ENCODE measurements around the gene LRRC8C.

LRRC8C gene

DNA sequence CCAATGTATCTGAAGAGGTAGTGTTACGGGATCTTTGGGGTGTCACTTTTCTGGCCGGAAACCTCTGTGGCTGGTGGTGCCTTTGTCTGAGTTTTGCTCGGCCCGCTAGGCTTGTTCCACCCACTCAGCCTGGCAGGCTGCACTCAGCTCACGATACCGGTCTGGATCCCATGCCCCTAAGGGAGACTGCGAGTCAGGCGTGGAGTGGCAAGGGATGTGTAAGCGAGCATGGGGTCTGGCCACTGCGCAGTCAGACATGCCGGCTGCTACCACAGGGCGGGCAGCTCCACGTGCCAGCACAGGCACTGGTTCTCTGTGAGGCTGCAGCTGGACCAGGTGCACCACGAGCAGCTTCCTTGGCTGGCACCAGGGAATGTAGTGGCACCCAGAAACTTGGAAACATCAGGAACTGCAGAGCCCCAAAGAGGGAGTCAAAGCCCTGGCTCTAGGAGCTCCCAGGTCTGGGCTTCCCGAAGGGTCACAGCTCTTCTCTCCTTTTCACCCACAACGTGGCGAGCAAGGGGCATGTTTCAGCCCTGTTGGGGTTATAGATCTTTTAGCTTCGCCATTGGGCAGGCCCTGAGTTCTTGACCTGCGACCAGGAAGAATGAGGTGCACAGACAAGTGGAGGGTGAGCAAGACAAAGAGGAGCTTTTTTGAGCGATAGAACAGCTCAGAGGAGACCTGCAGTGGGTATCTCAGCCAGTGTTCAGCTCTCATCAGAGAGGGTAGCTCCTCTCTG is 23.8 kb upstream of the LRRC8C start:
- Histone ChIP-seq H3K36me3 (ENCODE audit: insufficient read depth, low read length) (no peaks in the 10 kb centered on the region), H3K4me1 (ENCODE audit: control insufficient read depth, insufficient read depth, low read length) (peaks cover 29% of the 10 kb centered on the region), H3K4me2 (ENCODE audit: low read length) (no peak overlapping the region), H3K27me3 (ENCODE audit: control insufficient read depth, insufficient read depth, low read length) (no peaks in the 10 kb centered on the region), H3K4me3 (ENCODE audit: low read length) (no peak overlapping the region), H3K9me3 (replicated peaks; ENCODE audit: low read length) (no peaks in the 10 kb centered on the region), H3K9ac (ENCODE audit: low read depth, low read length) (no peak overlapping the region)

DNA sequence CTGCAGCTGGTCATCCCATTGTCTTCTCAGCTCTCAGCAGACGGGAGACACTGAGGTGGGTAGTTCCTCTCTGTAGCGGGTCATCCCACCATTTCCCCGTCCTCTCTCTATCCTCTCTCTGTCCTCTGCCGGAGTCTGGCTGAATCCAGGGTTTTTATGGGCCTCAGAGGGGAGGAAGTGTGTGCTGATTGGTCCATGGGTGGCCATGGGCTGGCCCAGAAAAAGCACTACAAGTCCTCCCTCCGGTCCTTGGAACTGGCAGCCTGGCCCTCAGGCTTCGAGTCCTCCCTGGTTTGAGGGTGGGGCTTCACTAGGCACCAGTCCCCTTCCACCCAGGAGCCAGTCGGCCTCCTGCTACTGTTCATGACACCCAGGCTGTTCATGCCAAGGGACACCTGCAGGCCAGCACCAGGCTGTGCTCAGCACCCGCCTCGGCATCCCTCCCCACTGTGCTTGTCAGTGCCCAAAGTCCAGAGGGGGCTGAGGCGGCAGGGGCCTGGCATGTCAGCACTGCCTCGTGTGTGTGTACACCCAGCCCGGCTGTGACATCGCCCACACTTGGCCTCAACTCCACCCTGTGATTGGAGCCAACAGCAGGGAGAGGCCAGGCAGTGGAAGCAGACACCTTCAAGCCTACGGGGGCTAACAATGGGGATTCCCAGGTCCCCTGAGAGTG is 23.0 kb upstream of the LRRC8C start:
- no peaks in the 10 kb centered on the region for H3K27me3 ChIP-seq (ENCODE audit: control insufficient read depth, insufficient read depth, low read length)
- H3K36me3 ChIP-seq (ENCODE audit: insufficient read depth, low read length): no peaks in the 10 kb centered on the region
- H3K4me3 ChIP-seq (ENCODE audit: low read length): no peak overlapping the region
- peaks cover 21% of the 10 kb centered on the region for H3K4me1 ChIP-seq (ENCODE audit: control insufficient read depth, insufficient read depth, low read length)
- no peak overlapping the region for H3K9ac ChIP-seq (ENCODE audit: low read depth, low read length)
- no peak overlapping the region for H3K4me2 ChIP-seq (ENCODE audit: low read length)
- H3K9me3 ChIP-seq (replicated peaks; ENCODE audit: low read length): no peaks in the 10 kb centered on the region

DNA sequence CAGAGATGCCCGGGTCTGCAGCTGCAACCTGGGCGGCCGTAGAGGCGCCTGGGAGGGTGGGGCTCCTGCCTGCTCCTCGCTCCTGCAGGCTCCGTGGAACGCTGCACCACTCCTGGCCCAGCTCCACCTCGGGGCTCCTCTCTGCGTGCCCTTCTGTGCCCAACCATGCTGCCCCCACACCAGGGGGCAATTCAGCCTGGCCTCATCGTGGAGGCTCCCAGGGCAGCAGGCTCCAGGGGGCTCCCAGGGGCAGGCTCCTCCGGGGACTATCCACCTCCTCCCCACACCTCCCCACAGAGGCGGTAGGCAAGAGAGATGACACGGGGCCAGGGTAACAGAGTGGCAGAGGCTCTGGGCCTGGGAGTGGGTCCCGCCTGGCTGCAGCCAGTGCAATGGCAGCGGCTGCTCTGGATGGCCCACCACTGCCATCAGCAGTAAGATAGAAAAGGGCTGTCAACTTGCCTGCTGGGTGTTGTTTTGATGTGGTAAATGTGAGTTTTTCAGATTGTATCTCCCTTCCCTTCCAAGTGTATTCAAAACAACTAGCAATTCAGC is 22.4 kb upstream of the LRRC8C start:
- Histone ChIP-seq H3K4me2 (ENCODE audit: low read length) (no peak overlapping the region), H3K4me1 (ENCODE audit: control insufficient read depth, insufficient read depth, low read length) (peaks cover 16% of the 10 kb centered on the region), H3K36me3 (ENCODE audit: insufficient read depth, low read length) (no peaks in the 10 kb centered on the region), H3K9me3 (replicated peaks; ENCODE audit: low read length) (no peaks in the 10 kb centered on the region), H3K9ac (ENCODE audit: low read depth, low read length) (no peak overlapping the region), H3K4me3 (ENCODE audit: low read length) (no peak overlapping the region), H3K27me3 (ENCODE audit: control insufficient read depth, insufficient read depth, low read length) (no peaks in the 10 kb centered on the region)

DNA sequence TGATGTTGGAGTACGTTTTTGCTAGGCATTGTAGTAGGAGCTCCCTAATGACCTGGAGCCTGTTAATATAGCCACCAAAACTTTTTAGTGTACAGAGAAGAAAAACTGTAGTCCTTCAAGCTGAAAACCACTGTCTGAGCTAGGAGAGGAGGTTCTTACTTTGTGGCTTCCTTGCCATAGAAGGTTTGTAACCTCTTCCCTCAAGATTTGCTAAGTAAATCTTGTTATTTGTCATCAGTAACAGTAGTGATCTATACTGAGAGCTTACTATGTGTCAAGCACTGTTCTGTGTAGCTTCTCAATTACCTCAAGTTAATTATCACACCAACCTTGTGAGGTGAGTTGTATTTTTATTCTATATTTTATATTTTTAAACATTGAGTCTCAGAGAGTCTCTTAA is 21.2 kb upstream of the LRRC8C start:
- Histone ChIP-seq H3K4me2 (ENCODE audit: low read length) (no peak overlapping the region), H3K4me1 (ENCODE audit: control insufficient read depth, insufficient read depth, low read length) (peaks cover 7% of the 10 kb centered on the region), H3K9ac (ENCODE audit: low read depth, low read length) (no peak overlapping the region), H3K9me3 (replicated peaks; ENCODE audit: low read length) (no peaks in the 10 kb centered on the region), H3K36me3 (ENCODE audit: insufficient read depth, low read length) (no peaks in the 10 kb centered on the region), H3K27me3 (ENCODE audit: control insufficient read depth, insufficient read depth, low read length) (no peaks in the 10 kb centered on the region), H3K4me3 (ENCODE audit: low read length) (no peak overlapping the region)

DNA sequence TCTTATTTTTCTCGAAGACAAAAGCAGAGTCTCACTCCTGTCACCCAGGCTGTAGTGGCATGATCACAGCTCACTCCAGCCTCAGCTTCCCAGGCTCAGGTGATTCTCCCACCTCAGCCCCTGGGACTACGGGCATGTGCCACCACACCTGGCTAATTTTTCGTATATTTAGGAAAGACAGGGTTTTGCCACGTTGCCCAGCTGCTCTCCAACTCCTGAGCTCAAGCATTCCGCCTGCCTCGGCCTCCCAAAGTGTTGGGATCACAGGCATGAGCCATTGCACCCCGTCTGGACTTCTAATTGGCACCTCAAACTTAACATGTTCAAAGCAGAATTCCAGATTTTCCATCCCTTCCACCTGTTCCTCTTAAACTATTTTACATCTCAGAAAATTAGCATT is 19.0 kb upstream of the LRRC8C start:
- no peaks in the 10 kb centered on the region for H3K4me1 ChIP-seq (ENCODE audit: control insufficient read depth, insufficient read depth, low read length)
- H3K9ac ChIP-seq (ENCODE audit: low read depth, low read length): no peak overlapping the region
- H3K4me3 ChIP-seq (ENCODE audit: low read length): no peak overlapping the region
- no peak overlapping the region for H3K4me2 ChIP-seq (ENCODE audit: low read length)
- H3K36me3 ChIP-seq (ENCODE audit: insufficient read depth, low read length): no peaks in the 10 kb centered on the region
- H3K9me3 ChIP-seq (replicated peaks; ENCODE audit: low read length): no peaks in the 10 kb centered on the region
- no peaks in the 10 kb centered on the region for H3K27me3 ChIP-seq (ENCODE audit: control insufficient read depth, insufficient read depth, low read length)

DNA sequence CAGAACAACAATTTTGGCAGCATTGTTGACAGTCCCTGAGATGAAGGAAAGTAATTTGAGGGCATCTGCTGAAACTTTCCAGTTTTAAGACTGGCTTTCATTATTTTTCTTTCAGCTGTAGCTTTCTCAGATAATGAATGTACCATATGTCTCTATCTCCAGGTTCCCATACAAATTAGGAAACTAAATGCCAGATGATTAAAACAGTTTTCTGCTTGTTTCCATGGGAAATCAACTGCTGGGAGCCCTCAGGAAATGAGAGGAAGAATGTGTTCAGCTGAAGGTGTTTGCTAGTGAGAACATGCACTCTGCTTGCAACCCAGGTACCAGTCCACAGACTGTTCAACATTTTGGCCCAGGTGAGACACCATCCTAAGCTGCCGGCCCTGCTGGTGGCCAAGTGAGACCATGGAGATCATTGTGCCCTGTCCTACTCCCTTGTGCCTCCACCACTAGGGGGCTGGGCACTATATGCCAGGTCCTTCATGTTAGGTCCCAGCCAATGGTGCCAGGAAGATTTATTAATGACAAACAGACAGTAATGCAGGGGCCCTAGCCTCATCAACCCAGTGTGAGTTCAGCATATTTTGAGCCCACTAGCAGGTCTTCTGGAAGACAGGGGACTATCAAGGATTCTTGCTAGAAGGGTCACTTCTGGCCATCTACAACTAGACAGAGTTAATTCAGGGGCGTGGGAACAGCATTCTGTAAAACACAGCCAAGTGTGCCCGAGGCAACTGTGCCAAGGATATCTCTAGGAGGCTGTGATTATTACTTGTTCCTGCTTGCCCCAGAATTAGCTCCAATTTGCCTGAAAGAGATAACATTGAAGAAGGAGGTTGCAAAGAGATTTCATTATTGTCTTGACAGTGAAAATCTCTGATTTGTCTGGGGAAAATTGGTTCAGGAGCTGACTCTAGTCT is 17.0 kb upstream of the LRRC8C start:
- H3K4me1 ChIP-seq (ENCODE audit: control insufficient read depth, insufficient read depth, low read length): no peaks in the 10 kb centered on the region
- H3K27me3 ChIP-seq (ENCODE audit: control insufficient read depth, insufficient read depth, low read length): no peaks in the 10 kb centered on the region
- H3K4me2 ChIP-seq (ENCODE audit: low read length): no peak overlapping the region
- no peak overlapping the region for H3K4me3 ChIP-seq (ENCODE audit: low read length)
- no peaks in the 10 kb centered on the region for H3K9me3 ChIP-seq (replicated peaks; ENCODE audit: low read length)
- no peak overlapping the region for H3K9ac ChIP-seq (ENCODE audit: low read depth, low read length)
- no peaks in the 10 kb centered on the region for H3K36me3 ChIP-seq (ENCODE audit: insufficient read depth, low read length)

DNA sequence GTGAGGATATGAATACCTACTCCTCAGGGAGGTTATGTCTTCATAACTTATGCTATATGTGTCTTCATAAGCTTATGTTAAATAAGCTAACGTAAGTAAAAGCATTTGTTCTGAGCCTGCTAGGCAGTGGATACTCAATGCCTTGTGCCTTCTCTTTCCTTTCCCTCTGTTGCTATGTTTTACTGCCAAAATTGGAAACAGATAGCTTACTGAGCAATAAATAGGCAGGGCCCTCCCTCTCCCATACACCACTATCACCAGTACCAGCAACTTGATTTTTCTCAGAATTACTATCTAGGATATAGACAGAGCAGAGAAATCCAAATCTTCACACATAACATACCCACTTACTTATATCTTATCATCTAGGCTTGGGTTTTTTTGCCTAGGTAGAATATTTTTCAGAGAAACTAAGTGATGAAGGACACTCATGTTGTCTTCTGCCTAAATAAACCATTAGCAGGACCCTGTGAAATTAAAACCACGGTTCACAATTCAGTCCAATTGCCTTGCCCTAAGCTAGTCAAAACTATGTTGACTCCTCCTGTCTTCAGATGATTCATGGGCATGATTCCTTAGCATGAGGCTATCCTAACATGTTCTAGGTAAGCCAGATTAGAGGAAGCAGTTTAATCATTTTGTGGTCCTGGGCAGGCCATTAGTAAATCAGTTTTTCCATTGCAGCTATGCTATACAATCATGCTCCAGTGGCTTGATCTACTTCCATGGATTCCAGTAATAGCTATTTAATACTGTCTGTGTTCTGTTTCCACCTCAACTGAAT is 15.9 kb upstream of the LRRC8C start:
- no peak overlapping the region for H3K4me2 ChIP-seq (ENCODE audit: low read length)
- no peaks in the 10 kb centered on the region for H3K27me3 ChIP-seq (ENCODE audit: control insufficient read depth, insufficient read depth, low read length)
- H3K9me3 ChIP-seq (replicated peaks; ENCODE audit: low read length): no peaks in the 10 kb centered on the region
- H3K36me3 ChIP-seq (ENCODE audit: insufficient read depth, low read length): no peaks in the 10 kb centered on the region
- no peak overlapping the region for H3K9ac ChIP-seq (ENCODE audit: low read depth, low read length)
- H3K4me1 ChIP-seq (ENCODE audit: control insufficient read depth, insufficient read depth, low read length): no peaks in the 10 kb centered on the region
- no peak overlapping the region for H3K4me3 ChIP-seq (ENCODE audit: low read length)

DNA sequence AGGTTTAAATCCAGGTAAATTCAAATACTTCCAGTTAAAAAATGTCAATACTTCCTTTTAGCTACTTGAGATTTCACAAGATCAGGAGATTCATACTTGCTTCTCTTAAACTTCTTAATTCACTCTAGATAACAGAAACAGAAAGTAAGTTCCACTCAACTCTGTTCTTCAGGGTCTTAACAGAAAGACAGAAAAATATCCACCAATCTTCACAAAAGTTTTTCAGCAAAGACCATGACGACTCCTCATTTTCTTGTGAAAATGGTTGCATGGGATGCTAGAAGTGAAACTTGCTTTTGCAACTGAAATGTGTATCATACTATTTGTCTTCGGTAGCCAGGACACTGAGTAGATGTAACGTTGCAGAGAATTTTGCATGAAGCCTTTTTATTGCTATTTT is 12.3 kb upstream of the LRRC8C start:
- Histone ChIP-seq H3K27me3 (ENCODE audit: control insufficient read depth, insufficient read depth, low read length) (no peaks in the 10 kb centered on the region), H3K9ac (ENCODE audit: low read depth, low read length) (no peak overlapping the region), H3K4me3 (ENCODE audit: low read length) (no peak overlapping the region), H3K9me3 (replicated peaks; ENCODE audit: low read length) (no peaks in the 10 kb centered on the region), H3K4me1 (ENCODE audit: control insufficient read depth, insufficient read depth, low read length) (no peaks in the 10 kb centered on the region), H3K4me2 (ENCODE audit: low read length) (no peak overlapping the region), H3K36me3 (ENCODE audit: insufficient read depth, low read length) (no peaks in the 10 kb centered on the region)

DNA sequence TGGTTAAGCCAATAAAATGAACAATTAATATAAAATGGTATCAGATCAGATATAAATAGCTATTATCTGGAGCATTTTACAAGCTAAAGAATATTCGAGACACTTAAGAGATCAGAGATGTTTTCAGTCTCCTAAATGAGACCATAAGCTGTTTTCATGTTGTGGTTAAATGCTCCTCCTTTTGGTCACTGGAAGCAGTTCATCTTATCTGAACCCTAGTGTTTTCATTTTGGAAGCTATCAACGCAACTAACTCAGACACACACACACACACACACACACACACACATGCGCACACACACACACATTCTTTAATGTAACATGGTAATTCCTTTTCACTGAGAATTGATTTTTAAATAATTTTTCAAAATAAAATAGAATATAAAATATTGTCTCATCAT is 10.0 kb upstream of the LRRC8C start:
- no peaks in the 10 kb centered on the region for H3K9me3 ChIP-seq (replicated peaks; ENCODE audit: low read length)
- H3K9ac ChIP-seq (ENCODE audit: low read depth, low read length): no peak overlapping the region
- no peaks in the 10 kb centered on the region for H3K4me1 ChIP-seq (ENCODE audit: control insufficient read depth, insufficient read depth, low read length)
- H3K4me2 ChIP-seq (ENCODE audit: low read length): no peak overlapping the region
- H3K4me3 ChIP-seq (ENCODE audit: low read length): no peak overlapping the region
- H3K27me3 ChIP-seq (ENCODE audit: control insufficient read depth, insufficient read depth, low read length): no peaks in the 10 kb centered on the region
- no peaks in the 10 kb centered on the region for H3K36me3 ChIP-seq (ENCODE audit: insufficient read depth, low read length)

DNA sequence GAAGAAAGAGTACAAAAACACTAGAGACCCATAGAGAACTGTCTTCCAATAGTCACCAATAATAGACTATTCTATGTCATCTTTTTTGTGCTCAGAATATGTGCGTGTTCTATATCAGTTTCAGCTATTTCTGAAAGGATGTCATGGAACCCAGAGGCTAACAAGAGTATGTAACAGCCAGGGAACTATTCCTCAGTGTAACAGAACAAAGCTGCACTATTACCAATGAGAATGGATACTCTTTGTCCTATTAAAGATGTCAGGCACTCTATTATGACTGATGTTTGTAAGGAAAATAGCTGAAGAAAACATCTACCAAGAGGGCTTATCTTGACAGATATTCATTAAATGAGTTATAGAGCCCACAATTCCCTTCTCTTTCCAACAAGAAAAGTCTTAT is 8.6 kb upstream of the LRRC8C start:
- Histone ChIP-seq H3K27me3 (ENCODE audit: control insufficient read depth, insufficient read depth, low read length) (no peaks in the 10 kb centered on the region), H3K9ac (ENCODE audit: low read depth, low read length) (no peak overlapping the region), H3K4me3 (ENCODE audit: low read length) (no peak overlapping the region), H3K4me1 (ENCODE audit: control insufficient read depth, insufficient read depth, low read length) (no peaks in the 10 kb centered on the region), H3K9me3 (replicated peaks; ENCODE audit: low read length) (no peaks in the 10 kb centered on the region), H3K4me2 (ENCODE audit: low read length) (no peak overlapping the region), H3K36me3 (ENCODE audit: insufficient read depth, low read length) (no peaks in the 10 kb centered on the region)
